HG03469 (cell line): ENCODE data around the gene PRSS33.

ENCODE experiments used
- ATAC-seq: cut with Tn5 transposase; IDR thresholded peaks from one replicate; pipeline ENCODE4 v1.9.1; 2021; ENCODE audit warnings: mild to moderate bottlenecking, moderate library complexity, moderate number of reproducible peaks; ENCODE audit not compliant: unreplicated experiment

The PRSS33 gene

GRCh38 chr16:2787406-2787805, at the start of gene PRSS33:
Gene PRSS33, minus strand, starts transcription at chr16:2787560. Its CDS starts 1,013 bp downstream, at chr16:2786547.
- ATAC-seq: no peak

- ATAC-seq: no peak
These were observed 49.5 kb upstream of the PRSS33 start for GRCh38 chr16:2836646-2837508.

- ATAC-seq: no peak
These were observed 48.5 kb upstream of the PRSS33 start for GRCh38 chr16:2835638-2836493.

- ATAC-seq: no peak
These were observed 47.6 kb upstream of the PRSS33 start for GRCh38 chr16:2834968-2835367.

GRCh38 chr16:2833776-2834175, 46.4 kb upstream of the PRSS33 start:
- no peak for ATAC-seq

- ATAC-seq: no peak
These were observed 43.8 kb upstream of the PRSS33 start for GRCh38 chr16:2831203-2831602.

- no peak for ATAC-seq
These were observed 43.0 kb upstream of the PRSS33 start for GRCh38 chr16:2830355-2830695.

- no peak for ATAC-seq
These were observed 42.4 kb upstream of the PRSS33 start, which contains the start of gene ZG16B for GRCh38 chr16:2829501-2830354. Gene ZG16B, plus strand, starts transcription at chr16:2830303. Its CDS starts 139 bp downstream, at chr16:2830442.

GRCh38 chr16:2828876-2829430, 41.6 kb upstream of the PRSS33 start:
- no peak for ATAC-seq

- ATAC-seq: no peak
These were observed 41.1 kb upstream of the PRSS33 start for GRCh38 chr16:2828521-2828840.

GRCh38 chr16:2827831-2828520, 40.6 kb upstream of the PRSS33 start:
- no peak for ATAC-seq

- ATAC-seq: no peak
These were observed 40.0 kb upstream of the PRSS33 start for GRCh38 chr16:2827374-2827791.

GRCh38 chr16:2826591-2827373, 39.4 kb upstream of the PRSS33 start:
- ATAC-seq: no peak

GRCh38 chr16:2825906-2826305, 38.5 kb upstream of the PRSS33 start:
- ATAC-seq: no peak

- ATAC-seq: no peak
These were observed 37.8 kb upstream of the PRSS33 start for GRCh38 chr16:2825049-2825742.

- ATAC-seq: no peak
These were observed 37.3 kb upstream of the PRSS33 start for GRCh38 chr16:2824626-2825025.

GRCh38 chr16:2822496-2822895, 35.1 kb upstream of the PRSS33 start:
- ATAC-seq: no peak

GRCh38 chr16:2822158-2822495, 34.8 kb upstream of the PRSS33 start:
- ATAC-seq: no peak
